NCI-H69 (cell line): ENCODE measurements around the gene POR.
"Not testable (repeated sequence)": the region's sequence is repeated elsewhere in the genome, so short reads cannot be mapped to it uniquely, and the experiment has no call there.

ENCODE experiments used
- DNase-seq: peaks from one replicate; lab custom pipeline; 2025; lab: John Stamatoyannopoulos, UW

The POR gene

GRCh38 chr7:75885036-75885435 lies 29.9 kb upstream of the POR start:
- no peak for DNase-seq

- DNase-seq = no peak
Observed at GRCh38 chr7:75887669-75888369, 27.1 kb upstream of the POR start.

DNA sequence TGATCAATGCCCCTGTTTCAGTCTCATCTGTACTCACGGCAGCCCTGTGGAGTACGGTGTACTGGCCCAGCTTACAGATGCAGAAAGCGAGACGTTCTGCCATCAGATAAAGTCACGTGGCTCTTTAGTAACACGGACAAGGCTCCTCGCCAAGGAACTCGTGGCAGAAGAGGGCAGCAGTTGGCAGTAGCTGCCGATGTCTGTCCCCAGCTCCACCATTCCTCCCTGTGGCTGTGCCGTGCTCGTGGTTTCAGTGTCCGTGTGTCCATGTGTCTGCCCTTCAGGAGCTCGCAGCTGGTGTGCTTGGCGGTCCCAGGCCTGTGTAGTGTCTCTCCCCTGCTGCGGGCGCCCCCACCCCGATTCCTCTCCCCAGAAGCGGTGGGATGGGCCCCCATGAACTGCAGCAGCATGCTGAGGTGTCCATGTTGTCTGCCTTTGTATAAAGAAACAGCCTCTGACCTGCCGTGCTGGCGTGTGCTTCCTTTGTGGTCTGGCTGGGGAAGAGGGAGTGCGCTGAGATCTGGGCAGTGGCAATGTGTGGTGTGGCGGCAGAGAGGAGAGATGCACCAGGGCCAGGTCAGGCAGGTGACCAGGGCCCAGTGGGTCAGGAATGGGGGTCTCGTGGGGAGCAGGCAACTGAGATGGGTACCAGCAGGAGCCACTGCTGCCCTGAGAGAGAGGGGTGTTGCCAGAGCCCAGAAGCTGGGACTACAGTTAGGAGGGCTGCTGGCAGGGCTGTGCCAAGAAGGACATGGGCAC lies 26.3 kb upstream of the POR start:
- no peak for DNase-seq

- DNase-seq = no peak
Observed at GRCh38 chr7:75889223-75889825, 25.6 kb upstream of the POR start.

DNA sequence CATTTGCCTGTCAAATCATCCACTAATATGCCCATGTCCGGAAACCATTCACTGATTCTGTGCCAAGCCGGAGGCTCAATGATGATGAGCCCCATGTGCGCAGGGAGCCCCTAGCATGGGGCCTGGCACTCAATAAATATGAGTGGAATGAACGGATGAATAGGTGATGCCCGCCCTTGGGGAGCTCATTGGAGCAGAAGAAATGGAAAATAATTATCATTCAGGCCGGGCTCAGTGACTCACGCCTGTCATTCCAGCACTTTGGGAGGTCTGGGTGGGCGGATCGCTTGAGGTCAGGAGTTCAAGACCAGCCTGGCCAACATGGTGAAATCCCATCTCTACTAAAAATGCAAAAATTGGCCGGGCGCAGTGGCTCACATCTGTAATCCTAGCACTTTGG lies 25.1 kb upstream of the POR start:
- DNase-seq = peak; percentile 44

- peak; percentile 19 for DNase-seq
Observed at GRCh38 chr7:75891237-75891636, 23.7 kb upstream of the POR start.

- no peak for DNase-seq
Observed at GRCh38 chr7:75891815-75892411, 23.0 kb upstream of the POR start.

- DNase-seq = no peak
Observed at GRCh38 chr7:75892634-75893272, 22.2 kb upstream of the POR start.

GRCh38 chr7:75896803-75897327 lies 18.1 kb upstream of the POR start:
- no peak for DNase-seq

DNA sequence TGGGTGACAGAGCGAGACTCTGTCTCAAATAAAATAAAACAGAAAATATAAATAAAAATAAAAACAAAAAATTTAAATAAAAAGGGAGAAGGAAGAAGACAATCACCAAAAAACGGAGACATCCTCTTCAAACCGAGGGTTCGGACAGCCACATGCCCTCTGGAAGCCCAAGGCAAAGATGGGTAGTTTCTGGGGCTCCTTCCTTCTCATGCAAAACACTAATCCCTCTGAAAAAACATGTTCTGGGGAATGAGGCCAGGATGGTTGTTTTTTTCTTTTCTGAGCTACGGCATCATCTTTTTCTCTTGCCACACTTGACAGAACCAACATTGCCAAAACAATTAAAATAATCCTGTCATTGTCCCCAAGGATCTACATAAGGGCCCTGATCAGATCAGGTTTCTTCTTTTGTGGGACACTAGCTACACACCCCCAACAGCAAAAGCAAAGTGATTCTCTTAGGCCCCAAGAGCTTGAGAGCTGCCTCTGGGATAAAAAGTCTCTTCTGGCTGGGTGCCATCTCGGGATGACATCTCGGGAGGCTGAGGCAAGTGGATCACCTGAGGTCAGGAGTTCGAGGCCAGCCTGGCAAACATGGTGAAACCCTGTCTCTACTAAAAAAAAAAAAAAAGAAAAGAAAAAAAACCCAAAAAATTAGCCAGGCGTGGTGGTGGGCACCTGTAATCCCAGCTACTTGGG lies 14.2 kb upstream of the POR start:
- no peak for DNase-seq

GRCh38 chr7:75905785-75906604 lies 9.0 kb upstream of the POR start:
- DNase-seq = peak; percentile 84

DNA sequence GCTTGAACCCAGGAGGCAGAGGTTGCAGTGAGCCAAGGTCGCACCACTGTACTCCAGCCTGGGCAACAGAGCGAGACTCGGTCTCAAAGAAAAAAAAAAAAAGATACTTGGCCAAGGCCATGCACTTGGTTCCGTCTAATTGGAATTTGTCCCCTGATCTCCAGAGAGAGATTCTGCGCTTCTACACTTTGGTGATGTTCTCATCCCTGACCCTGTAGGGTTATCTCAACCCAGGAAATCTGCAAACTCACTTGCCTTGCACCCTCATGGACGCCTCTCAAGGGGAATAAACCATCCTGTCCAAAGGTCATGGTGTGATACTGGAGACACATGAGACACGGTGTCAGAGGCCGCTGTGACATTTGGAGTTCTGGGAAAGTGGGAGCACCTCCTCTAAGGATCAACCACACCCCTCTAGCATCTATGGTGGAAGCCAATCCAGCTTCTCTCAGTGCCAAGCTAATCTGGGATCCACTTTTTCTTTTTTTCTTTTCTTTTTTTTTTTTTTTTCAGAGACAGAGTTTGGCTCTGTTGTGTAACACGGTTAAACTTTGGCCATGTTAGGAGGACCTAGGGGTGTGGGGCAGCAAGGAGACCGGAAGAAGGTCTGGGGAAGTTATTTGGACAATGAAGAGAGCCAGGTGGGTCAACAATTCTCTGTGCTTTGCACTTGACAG lies 7.8 kb upstream of the POR start:
- no peak for DNase-seq

GRCh38 chr7:75907668-75908039 lies 7.3 kb upstream of the POR start:
- DNase-seq = not testable (repeated sequence)

DNA sequence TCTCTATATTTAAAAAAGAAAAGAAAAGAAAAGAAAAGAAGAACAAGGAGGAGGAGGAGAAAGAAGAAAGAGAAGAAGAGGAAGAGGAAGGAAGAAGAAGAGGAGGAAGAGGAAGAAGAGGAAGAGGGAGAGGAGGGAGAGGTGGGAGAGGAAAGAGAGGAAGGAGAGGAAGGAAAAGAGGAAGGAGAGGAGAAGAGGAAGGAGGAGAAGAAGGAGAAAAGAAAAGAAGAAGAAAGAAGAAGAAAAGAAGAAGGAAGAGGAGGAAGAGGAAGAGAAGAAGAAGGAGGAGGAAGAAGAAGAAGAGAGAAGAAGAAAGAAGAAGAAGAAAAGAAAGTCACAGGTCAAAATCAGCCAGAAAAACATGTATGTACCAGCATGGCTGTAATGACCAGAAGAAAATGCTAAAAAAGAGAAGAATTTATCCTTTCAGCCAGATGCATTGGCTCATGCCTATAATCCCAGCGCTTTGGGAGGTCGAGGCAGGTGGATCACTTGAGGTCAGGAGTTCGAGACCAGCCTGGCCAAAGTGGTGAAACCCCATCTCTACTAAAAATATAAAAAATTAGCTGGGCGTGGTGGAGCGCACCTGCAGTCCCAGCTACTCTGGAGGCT lies 5.3 kb upstream of the POR start:
- DNase-seq = no peak

GRCh38 chr7:75911186-75911585 lies 3.8 kb upstream of the POR start:
- not testable (repeated sequence) for DNase-seq

GRCh38 chr7:75913437-75913836 lies 1.5 kb upstream of the POR start:
- no peak for DNase-seq

- DNase-seq = peak; percentile 58
Observed at GRCh38 chr7:75914169-75914654, 743 bp upstream of the POR start.

GRCh38 chr7:75915416-75916156 lies 631 bp downstream of the POR start:
- DNase-seq = peak; percentile 75

DNA sequence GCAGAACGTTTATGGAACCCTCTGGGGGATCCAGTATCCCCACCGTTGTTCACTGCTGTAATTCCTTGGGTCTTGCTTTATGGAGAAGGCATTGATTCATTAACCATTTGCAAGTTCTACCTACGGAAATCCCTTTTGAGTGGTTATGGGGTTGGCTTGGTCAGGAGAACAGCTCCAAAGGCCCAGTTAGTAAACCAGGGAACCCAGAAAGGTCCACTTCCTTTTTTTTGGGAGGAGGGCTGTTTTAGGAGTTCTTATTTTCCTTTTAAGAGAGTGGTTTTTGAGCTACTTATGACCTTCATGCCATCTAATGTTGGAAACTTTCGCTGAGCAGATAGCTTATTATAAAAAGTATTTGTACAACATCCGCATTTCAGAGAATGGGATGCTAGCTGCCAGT lies 1.3 kb downstream of the POR start:
- no peak for DNase-seq
